ENCODE results near the gene BNIP5. TPM values are rescaled to one million over a fixed set of nuclear protein-coding genes. Genes with fewer than 3 reads are reported as not detected.
"Not testable (repeated sequence)": the region's sequence is repeated elsewhere in the genome, so short reads cannot be mapped to it uniquely, and the experiment has no call there.

The BNIP5 gene
- total and polyA plus RNA-seq, 10 donors = 0.05 TPM; not detected in 9

GRCh38 chr6:36340306-36340617 is 3.6 kb upstream of the BNIP5 start:
- peaks cover 3 to 23% (median 9%) of the 10 kb centered on the region in 6 donors for H3K4me1 ChIP-seq
- H3K27me3 ChIP-seq (replicated peaks in 1 of 7) = peaks cover 0 to 48% (median 15%) of the 10 kb centered on the region in 7 donors
- WGBS, 5 donors = 69 to 79% (median 72%) methylated on average over 12 of the region's 12 CpGs
- TF ChIP-seq POLR2AphosphoS5 (IDR thresholded peaks at IDR 0.05) = no peak
- no peak for TF ChIP-seq POLR2A (IDR thresholded peaks at IDR 0.05)
- no peak for TF ChIP-seq CTCF (IDR thresholded peaks at IDR 0.05 in 8 of 11, conservative IDR thresholded peaks at IDR 0.05 in 3 of 11)
- no peak overlapping the region for H3K27ac ChIP-seq
- H3K9me3 ChIP-seq = no peaks in the 10 kb centered on the region
- no peak for DNase-seq
- H3K36me3 ChIP-seq = no peaks in the 10 kb centered on the region
- intact Hi-C loops (cut with DNase I; ENCODE audit: low total_unique reads) = no loop called here
- no peak overlapping the region for H3K4me3 ChIP-seq

GRCh38 chr6:36339146-36339545 is 2.5 kb upstream of the BNIP5 start:
- DNase-seq = no peak

DNA sequence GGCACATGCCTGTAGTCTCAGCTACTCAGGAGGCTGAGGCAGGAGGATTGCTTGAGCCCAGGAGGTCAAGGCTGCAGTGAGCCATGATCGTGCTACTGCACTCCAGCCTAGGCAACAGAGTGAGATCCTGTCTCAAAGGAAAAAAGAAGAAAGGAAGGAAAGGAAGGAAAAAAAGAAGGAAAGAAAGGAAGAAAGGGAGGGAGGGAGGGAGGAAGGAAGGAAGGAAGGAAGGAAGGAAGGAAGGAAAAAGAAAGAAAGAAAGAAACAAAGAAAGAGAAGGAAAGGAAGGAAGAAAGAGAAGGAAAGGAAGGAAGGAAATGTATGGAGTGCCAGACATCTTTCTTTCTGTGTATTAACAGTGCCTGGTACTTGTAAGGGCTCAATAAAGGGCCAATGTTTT is 1.5 kb upstream of the BNIP5 start:
- H3K9me3 ChIP-seq; DNase-seq; H3K27ac ChIP-seq; H3K4me3 ChIP-seq; H3K36me3 ChIP-seq; intact Hi-C loops (cut with DNase I; ENCODE audit: low total_unique reads): not testable (repeated sequence)
- H3K27me3 ChIP-seq (replicated peaks in 1 of 7) = peaks cover 0 to 67% (median 21%) of the 10 kb centered on the region in 7 donors
- H3K4me1 ChIP-seq = peaks cover 3 to 36% (median 10%) of the 10 kb centered on the region in 6 donors
- WGBS, 5 donors = 0 to 95% (median 83%) methylated on average over 1 of the region's 1 CpG

More at GRCh38 chr6:36339146-36339545, 2.5 kb upstream of the BNIP5 start:
- peaks cover 3 to 28% (median 10%) of the 10 kb centered on the region in 6 donors for H3K4me1 ChIP-seq
- peaks cover 0 to 59% (median 21%) of the 10 kb centered on the region in 7 donors for H3K27me3 ChIP-seq (replicated peaks in 1 of 7)
- no peaks in the 10 kb centered on the region for H3K36me3 ChIP-seq
- no peak overlapping the region for H3K4me3 ChIP-seq
- 76 to 81% (median 80%) methylated on average over 12 of the region's 12 CpGs for WGBS, 5 donors
- H3K9me3 ChIP-seq = no peaks in the 10 kb centered on the region
- TF ChIP-seq CTCF (IDR thresholded peaks at IDR 0.05 in 8 of 11, conservative IDR thresholded peaks at IDR 0.05 in 3 of 11) = no peak
- no peak for TF ChIP-seq POLR2A (IDR thresholded peaks at IDR 0.05)
- no peak for TF ChIP-seq POLR2AphosphoS5 (IDR thresholded peaks at IDR 0.05)
- intact Hi-C loops (cut with DNase I; ENCODE audit: low total_unique reads) = no loop called here
- H3K27ac ChIP-seq = no peak overlapping the region

- Histone ChIP-seq H3K4me3 (no peak overlapping the region), H3K27me3 (replicated peaks in 1 of 7) (peaks cover 0 to 71% (median 21%) of the 10 kb centered on the region in 7 donors), H3K4me1 (peaks cover 3 to 36% (median 10%) of the 10 kb centered on the region in 6 donors), H3K36me3 (no peaks in the 10 kb centered on the region), H3K27ac (no peak overlapping the region), H3K9me3 (no peaks in the 10 kb centered on the region)
- intact Hi-C loops (cut with DNase I; ENCODE audit: low total_unique reads) = no loop called here
- TF ChIP-seq CTCF (IDR thresholded peaks at IDR 0.05 in 8 of 11, conservative IDR thresholded peaks at IDR 0.05 in 3 of 11) = no peak
- no peak for TF ChIP-seq POLR2A (IDR thresholded peaks at IDR 0.05)
- no peak for TF ChIP-seq POLR2AphosphoS5 (IDR thresholded peaks at IDR 0.05)
- no peak for DNase-seq
- WGBS, 5 donors = 82 to 100% (median 94%) methylated on average over 1 of the region's 1 CpG
These were observed 1.1 kb upstream of the BNIP5 start for GRCh38 chr6:36337814-36338213.

DNA sequence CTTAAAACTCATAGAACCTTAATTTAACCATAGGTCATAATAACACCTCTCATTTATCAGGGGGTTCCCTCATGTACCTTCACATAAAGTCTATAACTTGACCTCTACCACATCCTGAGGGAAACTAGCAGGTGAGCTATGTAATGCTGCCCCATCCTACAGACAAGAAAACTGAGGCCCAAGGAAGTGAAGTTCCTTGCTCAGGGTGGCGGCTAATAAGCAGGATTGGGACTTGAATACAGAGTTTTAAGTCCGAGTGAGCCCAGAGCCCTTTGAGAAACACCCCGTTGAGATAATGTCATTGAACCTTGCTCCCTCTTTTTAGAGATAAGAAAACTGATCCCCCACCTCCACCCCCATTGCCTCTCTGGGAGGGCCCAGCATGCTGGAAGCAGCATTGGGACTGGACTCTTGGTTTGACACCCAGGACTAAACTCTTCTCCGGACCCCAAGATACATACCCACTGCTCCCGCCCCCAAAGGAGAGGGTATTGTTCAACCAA is 429 bp downstream of the BNIP5 start:
- no peaks in the 10 kb centered on the region for H3K36me3 ChIP-seq
- 89 to 95% (median 92%) methylated on average over 5 of the region's 5 CpGs for WGBS, 5 donors
- no peak for DNase-seq
- intact Hi-C loops (cut with DNase I; ENCODE audit: low total_unique reads) = no loop called here
- no peak overlapping the region for H3K27ac ChIP-seq
- H3K4me3 ChIP-seq = no peak overlapping the region
- peaks cover 0 to 65% (median 21%) of the 10 kb centered on the region in 7 donors for H3K27me3 ChIP-seq (replicated peaks in 1 of 7)
- H3K9me3 ChIP-seq = no peaks in the 10 kb centered on the region
- TF ChIP-seq CTCF (IDR thresholded peaks at IDR 0.05 in 8 of 11, conservative IDR thresholded peaks at IDR 0.05 in 3 of 11) = no peak
- no peak for TF ChIP-seq POLR2AphosphoS5 (IDR thresholded peaks at IDR 0.05)
- peaks cover 3 to 33% (median 8%) of the 10 kb centered on the region in 6 donors for H3K4me1 ChIP-seq

Measured in spleen (tissue), 11 donors.